ENCODE data around the gene APOL2. TPM values are rescaled to one million over a fixed set of nuclear protein-coding genes. Genes with fewer than 3 reads are reported as not detected.
"Not testable (repeated sequence)": the region's sequence is repeated elsewhere in the genome, so short reads cannot be mapped to it uniquely, and the experiment has no call there.

APOL2 gene
- polyA plus RNA-seq, 1 donor (not counting 4 experiments of a cell fraction or from before 2014, with no cell fraction given): 8.9 TPM

GRCh38 chr22:36232715-36233401 lies 6.5 kb downstream of the APOL2 start:
- no peak for FAIRE-seq
- Histone ChIP-seq H3K9ac (ENCODE audit: control insufficient read depth, extremely low read depth, insufficient read depth, low read length) (no peak overlapping the region), H3K9me1 (ENCODE audit: control insufficient read depth, extremely low read depth, insufficient read depth, low read length) (no peaks in the 10 kb centered on the region), H3K4me2 (ENCODE audit: control insufficient read depth, extremely low read depth, insufficient read depth, low read depth, low read length) (no peak overlapping the region), H3K36me3 (ENCODE audit: control insufficient read depth in 2 of 2, extremely low read depth in 1 of 2, insufficient read depth in 2 of 2, low read length in 2 of 2) (peaks cover 9 to 23% of the 10 kb centered on the region in 2 experiments), H3K4me1 (ENCODE audit: control insufficient read depth, extremely low read depth, insufficient read depth, low read length) (peaks cover 4% of the 10 kb centered on the region), H2AFZ (ENCODE audit: control insufficient read depth, low read length) (no peak overlapping the region), H3K79me2 (ENCODE audit: control insufficient read depth, insufficient read depth, low read length) (peaks cover 9% of the 10 kb centered on the region), H4K20me1 (ENCODE audit: control insufficient read depth, extremely low read depth, insufficient read depth, low read length) (no peaks in the 10 kb centered on the region), H3K4me3 (ENCODE audit: control insufficient read depth in 2 of 3, extremely low read depth in 1 of 3, insufficient read depth in 2 of 3, low read depth in 1 of 3, low read length in 3 of 3) (no peak overlapping the region), H3K27me3 (ENCODE audit: control insufficient read depth, extremely low read depth, insufficient read depth, low read length) (no peaks in the 10 kb centered on the region), H3K9me3 (ENCODE audit: control insufficient read depth, low read depth, low read length) (no peaks in the 10 kb centered on the region), H3K27ac (ENCODE audit: control insufficient read depth, insufficient read depth, low read length) (no peak overlapping the region)
- DNase-seq (ENCODE audit: low read depth, low spot score): no peak
- dilution Hi-C loops (cut with MboI; ENCODE audit: extremely low pct_ligation_motif_present, low sequenced_read_pairs): no loop called here
- TF ChIP-seq EZH2 (IDR thresholded peaks at IDR 0.05; ENCODE audit: low read length): no peak
- TF ChIP-seq CTCF (optimal IDR thresholded peaks at IDR 0.05 in 1 of 3, IDR thresholded peaks at IDR 0.05 in 1 of 3, conservative IDR thresholded peaks at IDR 0.05 in 1 of 3; ENCODE audit: extremely low read depth in 1 of 3, insufficient read depth in 2 of 3, low read length in 3 of 3): no peak

GRCh38 chr22:36231051-36231450 lies 8.3 kb downstream of the APOL2 start:
- H3K27ac ChIP-seq (ENCODE audit: control insufficient read depth, insufficient read depth, low read length); H3K4me1 ChIP-seq (ENCODE audit: control insufficient read depth, extremely low read depth, insufficient read depth, low read length); H3K4me3 ChIP-seq (ENCODE audit: control insufficient read depth in 2 of 3, extremely low read depth in 1 of 3, insufficient read depth in 2 of 3, low read depth in 1 of 3, low read length in 3 of 3); FAIRE-seq; dilution Hi-C loops (cut with MboI; ENCODE audit: extremely low pct_ligation_motif_present, low sequenced_read_pairs); H3K4me2 ChIP-seq (ENCODE audit: control insufficient read depth, extremely low read depth, insufficient read depth, low read depth, low read length); H3K9me1 ChIP-seq (ENCODE audit: control insufficient read depth, extremely low read depth, insufficient read depth, low read length); DNase-seq (ENCODE audit: low read depth, low spot score); H3K9ac ChIP-seq (ENCODE audit: control insufficient read depth, extremely low read depth, insufficient read depth, low read length); H3K27me3 ChIP-seq (ENCODE audit: control insufficient read depth, extremely low read depth, insufficient read depth, low read length); H3K9me3 ChIP-seq (ENCODE audit: control insufficient read depth, low read depth, low read length); H3K79me2 ChIP-seq (ENCODE audit: control insufficient read depth, insufficient read depth, low read length); H2AFZ ChIP-seq (ENCODE audit: control insufficient read depth, low read length); H4K20me1 ChIP-seq (ENCODE audit: control insufficient read depth, extremely low read depth, insufficient read depth, low read length): not testable (repeated sequence)
- peaks cover 9 to 23% of the 10 kb centered on the region in 2 experiments for H3K36me3 ChIP-seq (ENCODE audit: control insufficient read depth in 2 of 2, extremely low read depth in 1 of 2, insufficient read depth in 2 of 2, low read length in 2 of 2)

- H2AFZ ChIP-seq (ENCODE audit: control insufficient read depth, low read length); FAIRE-seq; H4K20me1 ChIP-seq (ENCODE audit: control insufficient read depth, extremely low read depth, insufficient read depth, low read length); H3K9me1 ChIP-seq (ENCODE audit: control insufficient read depth, extremely low read depth, insufficient read depth, low read length); H3K27ac ChIP-seq (ENCODE audit: control insufficient read depth, insufficient read depth, low read length); H3K79me2 ChIP-seq (ENCODE audit: control insufficient read depth, insufficient read depth, low read length); H3K27me3 ChIP-seq (ENCODE audit: control insufficient read depth, extremely low read depth, insufficient read depth, low read length); H3K9me3 ChIP-seq (ENCODE audit: control insufficient read depth, low read depth, low read length); H3K9ac ChIP-seq (ENCODE audit: control insufficient read depth, extremely low read depth, insufficient read depth, low read length); H3K4me2 ChIP-seq (ENCODE audit: control insufficient read depth, extremely low read depth, insufficient read depth, low read depth, low read length); DNase-seq (ENCODE audit: low read depth, low spot score); H3K4me1 ChIP-seq (ENCODE audit: control insufficient read depth, extremely low read depth, insufficient read depth, low read length); dilution Hi-C loops (cut with MboI; ENCODE audit: extremely low pct_ligation_motif_present, low sequenced_read_pairs); H3K4me3 ChIP-seq (ENCODE audit: control insufficient read depth in 2 of 3, extremely low read depth in 1 of 3, insufficient read depth in 2 of 3, low read depth in 1 of 3, low read length in 3 of 3): not testable (repeated sequence)
- peaks cover 9 to 21% of the 10 kb centered on the region in 2 experiments for H3K36me3 ChIP-seq (ENCODE audit: control insufficient read depth in 2 of 2, extremely low read depth in 1 of 2, insufficient read depth in 2 of 2, low read length in 2 of 2)
Measured at GRCh38 chr22:36229649-36230048, 9.7 kb downstream of the APOL2 start.

Data from keratinocyte (primary cell).